ENCODE measurements around the gene LANCL1.
A peak's percentile ranks its signal among the peaks of the same experiment; 100 is the strongest.

The LANCL1 gene

GRCh38 chr2:210493528-210493927 is 17.0 kb upstream of the LANCL1 start:
- Histone ChIP-seq H3K36me3 (ENCODE audit: control insufficient read depth, insufficient read depth, low read length) (no peaks in the 10 kb centered on the region), H3K27ac (ENCODE audit: low read depth, low read length) (no peak overlapping the region), H3K27me3 (ENCODE audit: control insufficient read depth, insufficient read depth, low read length) (no peaks in the 10 kb centered on the region), H3K9ac (ENCODE audit: low read depth, low read length) (no peak overlapping the region), H3K4me1 (ENCODE audit: control insufficient read depth, insufficient read depth, low read length) (no peaks in the 10 kb centered on the region), H3K4me3 (ENCODE audit: low read depth, low read length) (no peak overlapping the region), H3K9me3 (ENCODE audit: control insufficient read depth, insufficient read depth, low read length) (no peaks in the 10 kb centered on the region)

- H3K9me3 ChIP-seq (ENCODE audit: control insufficient read depth, insufficient read depth, low read length) = peaks cover 8% of the 10 kb centered on the region; the same call in 1 of the 2 replicates
- H3K36me3 ChIP-seq (ENCODE audit: control insufficient read depth, insufficient read depth, low read length) = no peaks in the 10 kb centered on the region
- H3K4me3 ChIP-seq (ENCODE audit: low read depth, low read length) = no peak overlapping the region
- peaks cover 24% of the 10 kb centered on the region for H3K4me1 ChIP-seq (ENCODE audit: control insufficient read depth, insufficient read depth, low read length)
- no peaks in the 10 kb centered on the region for H3K27me3 ChIP-seq (ENCODE audit: control insufficient read depth, insufficient read depth, low read length)
- no peak overlapping the region for H3K27ac ChIP-seq (ENCODE audit: low read depth, low read length)
- no peak overlapping the region for H3K9ac ChIP-seq (ENCODE audit: low read depth, low read length)
Measured at GRCh38 chr2:210481601-210482175, 5.1 kb upstream of the LANCL1 start.

- peaks cover 8% of the 10 kb centered on the region; the same call in 1 of the 2 replicates for H3K9me3 ChIP-seq (ENCODE audit: control insufficient read depth, insufficient read depth, low read length)
Measured at GRCh38 chr2:210480764-210481163, 4.2 kb upstream of the LANCL1 start.

GRCh38 chr2:210480079-210480478 is 3.5 kb upstream of the LANCL1 start:
- no peaks in the 10 kb centered on the region for H3K27me3 ChIP-seq (ENCODE audit: control insufficient read depth, insufficient read depth, low read length)
- no peak overlapping the region for H3K4me3 ChIP-seq (ENCODE audit: low read depth, low read length)
- no peaks in the 10 kb centered on the region for H3K36me3 ChIP-seq (ENCODE audit: control insufficient read depth, insufficient read depth, low read length)
- peaks cover 28% of the 10 kb centered on the region for H3K4me1 ChIP-seq (ENCODE audit: control insufficient read depth, insufficient read depth, low read length)
- peaks cover 8% of the 10 kb centered on the region; the same call in 1 of the 2 replicates for H3K9me3 ChIP-seq (ENCODE audit: control insufficient read depth, insufficient read depth, low read length)
- no peak overlapping the region for H3K9ac ChIP-seq (ENCODE audit: low read depth, low read length)
- no peak overlapping the region for H3K27ac ChIP-seq (ENCODE audit: low read depth, low read length)

More at GRCh38 chr2:210480764-210481163, 4.2 kb upstream of the LANCL1 start:
- no peak overlapping the region for H3K27ac ChIP-seq (ENCODE audit: low read depth, low read length)
- H3K4me3 ChIP-seq (ENCODE audit: low read depth, low read length) = no peak overlapping the region
- peaks cover 26% of the 10 kb centered on the region for H3K4me1 ChIP-seq (ENCODE audit: control insufficient read depth, insufficient read depth, low read length)
- no peak overlapping the region for H3K9ac ChIP-seq (ENCODE audit: low read depth, low read length)
- H3K36me3 ChIP-seq (ENCODE audit: control insufficient read depth, insufficient read depth, low read length) = no peaks in the 10 kb centered on the region
- no peaks in the 10 kb centered on the region for H3K27me3 ChIP-seq (ENCODE audit: control insufficient read depth, insufficient read depth, low read length)

- Histone ChIP-seq H3K4me3 (ENCODE audit: low read depth, low read length) (no peak overlapping the region), H3K27ac (ENCODE audit: low read depth, low read length) (no peak overlapping the region), H3K27me3 (ENCODE audit: control insufficient read depth, insufficient read depth, low read length) (no peaks in the 10 kb centered on the region), H3K9me3 (ENCODE audit: control insufficient read depth, insufficient read depth, low read length) (no peaks in the 10 kb centered on the region), H3K4me1 (ENCODE audit: control insufficient read depth, insufficient read depth, low read length) (peaks cover 28% of the 10 kb centered on the region), H3K9ac (ENCODE audit: low read depth, low read length) (no peak overlapping the region), H3K36me3 (ENCODE audit: control insufficient read depth, insufficient read depth, low read length) (no peaks in the 10 kb centered on the region)
Measured at GRCh38 chr2:210478661-210479060, 2.1 kb upstream of the LANCL1 start.

- H3K4me3 ChIP-seq (ENCODE audit: low read depth, low read length) = peak overlapping the region; percentile 94
- H3K27ac ChIP-seq (ENCODE audit: low read depth, low read length) = peak overlapping the region; percentile 46
- peaks cover 28% of the 10 kb centered on the region for H3K4me1 ChIP-seq (ENCODE audit: control insufficient read depth, insufficient read depth, low read length)
- H3K9me3 ChIP-seq (ENCODE audit: control insufficient read depth, insufficient read depth, low read length) = no peaks in the 10 kb centered on the region
- peak overlapping the region; percentile 32; the same call in 1 of the 2 replicates for H3K9ac ChIP-seq (ENCODE audit: low read depth, low read length)
- no peaks in the 10 kb centered on the region for H3K27me3 ChIP-seq (ENCODE audit: control insufficient read depth, insufficient read depth, low read length)
- peaks cover 3% of the 10 kb centered on the region for H3K36me3 ChIP-seq (ENCODE audit: control insufficient read depth, insufficient read depth, low read length)
Measured at GRCh38 chr2:210477496-210477895, 937 bp upstream of the LANCL1 start.

GRCh38 chr2:210475706-210476105 is 853 bp downstream of the LANCL1 start:
- Histone ChIP-seq H3K4me3 (ENCODE audit: low read depth, low read length) (peak overlapping the region; percentile 94), H3K27ac (ENCODE audit: low read depth, low read length) (no peak overlapping the region)

GRCh38 chr2:210474776-210475175 is 1.8 kb downstream of the LANCL1 start:
- Histone ChIP-seq H3K9ac (ENCODE audit: low read depth, low read length) (no peak overlapping the region), H3K36me3 (ENCODE audit: control insufficient read depth, insufficient read depth, low read length) (peaks cover 24% of the 10 kb centered on the region)

More at GRCh38 chr2:210475706-210476105, 853 bp downstream of the LANCL1 start:
- H3K36me3 ChIP-seq (ENCODE audit: control insufficient read depth, insufficient read depth, low read length) = peaks cover 15% of the 10 kb centered on the region
- no peaks in the 10 kb centered on the region for H3K9me3 ChIP-seq (ENCODE audit: control insufficient read depth, insufficient read depth, low read length)
- H3K27me3 ChIP-seq (ENCODE audit: control insufficient read depth, insufficient read depth, low read length) = no peaks in the 10 kb centered on the region
- H3K9ac ChIP-seq (ENCODE audit: low read depth, low read length) = 0 out of 2 replicates have a peak overlapping the region, but pooled peaks have one; percentile 83
- H3K4me1 ChIP-seq (ENCODE audit: control insufficient read depth, insufficient read depth, low read length) = peaks cover 18% of the 10 kb centered on the region

GRCh38 chr2:210461401-210461800 is 15.2 kb downstream of the LANCL1 start:
- Histone ChIP-seq H3K9me3 (ENCODE audit: control insufficient read depth, insufficient read depth, low read length) (no peaks in the 10 kb centered on the region), H3K36me3 (ENCODE audit: control insufficient read depth, insufficient read depth, low read length) (peaks cover 42% of the 10 kb centered on the region), H3K27me3 (ENCODE audit: control insufficient read depth, insufficient read depth, low read length) (no peaks in the 10 kb centered on the region), H3K27ac (ENCODE audit: low read depth, low read length) (no peak overlapping the region), H3K4me3 (ENCODE audit: low read depth, low read length) (no peak overlapping the region), H3K9ac (ENCODE audit: low read depth, low read length) (no peak overlapping the region), H3K4me1 (ENCODE audit: control insufficient read depth, insufficient read depth, low read length) (no peaks in the 10 kb centered on the region)

More at GRCh38 chr2:210474776-210475175, 1.8 kb downstream of the LANCL1 start:
- H3K9me3 ChIP-seq (ENCODE audit: control insufficient read depth, insufficient read depth, low read length) = no peaks in the 10 kb centered on the region
- no peak overlapping the region for H3K4me3 ChIP-seq (ENCODE audit: low read depth, low read length)
- H3K27ac ChIP-seq (ENCODE audit: low read depth, low read length) = no peak overlapping the region
- H3K4me1 ChIP-seq (ENCODE audit: control insufficient read depth, insufficient read depth, low read length) = peaks cover 18% of the 10 kb centered on the region
- H3K27me3 ChIP-seq (ENCODE audit: control insufficient read depth, insufficient read depth, low read length) = no peaks in the 10 kb centered on the region

GRCh38 chr2:210460322-210461227 is 16.0 kb downstream of the LANCL1 start:
- Histone ChIP-seq H3K27me3 (ENCODE audit: control insufficient read depth, insufficient read depth, low read length) (no peaks in the 10 kb centered on the region), H3K9ac (ENCODE audit: low read depth, low read length) (no peak overlapping the region), H3K36me3 (ENCODE audit: control insufficient read depth, insufficient read depth, low read length) (peaks cover 37% of the 10 kb centered on the region), H3K4me1 (ENCODE audit: control insufficient read depth, insufficient read depth, low read length) (no peaks in the 10 kb centered on the region), H3K9me3 (ENCODE audit: control insufficient read depth, insufficient read depth, low read length) (no peaks in the 10 kb centered on the region), H3K27ac (ENCODE audit: low read depth, low read length) (no peak overlapping the region), H3K4me3 (ENCODE audit: low read depth, low read length) (no peak overlapping the region)

- H3K27ac ChIP-seq (ENCODE audit: low read depth, low read length) = no peak overlapping the region
- no peaks in the 10 kb centered on the region for H3K27me3 ChIP-seq (ENCODE audit: control insufficient read depth, insufficient read depth, low read length)
- no peaks in the 10 kb centered on the region for H3K9me3 ChIP-seq (ENCODE audit: control insufficient read depth, insufficient read depth, low read length)
- no peak overlapping the region for H3K9ac ChIP-seq (ENCODE audit: low read depth, low read length)
- peaks cover 36% of the 10 kb centered on the region for H3K36me3 ChIP-seq (ENCODE audit: control insufficient read depth, insufficient read depth, low read length)
- no peaks in the 10 kb centered on the region for H3K4me1 ChIP-seq (ENCODE audit: control insufficient read depth, insufficient read depth, low read length)
- no peak overlapping the region for H3K4me3 ChIP-seq (ENCODE audit: low read depth, low read length)
Measured at GRCh38 chr2:210459880-210460279, 16.7 kb downstream of the LANCL1 start.

Measured in HUES48 (cell line).